Dendritic cell treated with granulocyte-macrophage colony-stimulating factor and Interleukin-4, amounts not matched to agents 40 ng/mL and 50 ng/mL, for 4 days (primary cell): ENCODE measurements around the gene RAD17.
"Not testable (repeated sequence)": the region's sequence is repeated elsewhere in the genome, so short reads cannot be mapped to it uniquely, and the experiment has no call there.

Experiments
- H3K27ac Mint-ChIP-seq: one replicate; pipeline ENCODE4 v1.8.0; 2022; ENCODE audit warnings: mild to moderate bottlenecking, mixed read lengths
- H3K27me3 Mint-ChIP-seq: one replicate; pipeline ENCODE4 v1.8.0; 2022; ENCODE audit warnings: mild to moderate bottlenecking, mixed read lengths
- H3K36me3 Mint-ChIP-seq: one replicate; pipeline ENCODE4 v1.8.0; 2022; ENCODE audit warnings: low read depth, mixed read lengths
- H3K4me1 Mint-ChIP-seq: one replicate; pipeline ENCODE4 v1.8.0; 2022; ENCODE audit warnings: low read depth, mixed read lengths
- H3K4me3 Mint-ChIP-seq: one replicate; pipeline ENCODE4 v1.8.0; 2022; ENCODE audit warnings: mild to moderate bottlenecking, moderate library complexity, mixed read lengths
- H3K9me3 Mint-ChIP-seq: one replicate; pipeline ENCODE4 v1.8.0; 2022; ENCODE audit warnings: mixed read lengths
- intact Hi-C: fragments of 100-400 bp; cut with micrococcal nuclease; formaldehyde crosslinking; loops from one replicate; pipeline ENCODE4 v1.15.0; 2022

The RAD17 gene

GRCh38 chr5:69364414-69364813 lies 5.2 kb upstream of the RAD17 start:
- Mint-ChIP-seq H3K4me3 (no peak overlapping the region), H3K27me3 (no peaks in the 10 kb centered on the region), H3K36me3 (peaks cover 78% of the 10 kb centered on the region), H3K4me1 (peaks cover 14% of the 10 kb centered on the region), H3K27ac (no peak overlapping the region), H3K9me3 (no peaks in the 10 kb centered on the region)
- intact Hi-C loops: no loop called here

DNA sequence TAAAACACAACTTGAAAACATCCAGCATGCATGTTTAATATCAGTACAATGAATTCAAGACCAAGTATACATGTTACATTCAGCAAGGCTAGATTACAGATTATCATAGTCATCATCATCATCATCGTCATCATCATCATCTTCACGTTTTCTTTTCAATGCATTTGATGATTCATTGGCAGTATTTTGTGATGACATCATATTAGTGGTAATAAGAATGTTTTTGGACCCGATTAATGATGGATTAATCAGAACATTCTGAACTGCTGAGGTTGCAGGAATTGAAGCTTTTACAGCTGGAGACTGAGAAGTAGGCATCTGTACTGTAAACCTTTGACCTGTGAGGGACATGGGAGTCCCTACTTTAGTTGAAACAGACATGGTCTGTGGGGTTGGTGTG lies 4.8 kb upstream of the RAD17 start:
- Mint-ChIP-seq H3K27me3 (no peaks in the 10 kb centered on the region), H3K27ac (no peak overlapping the region), H3K4me3 (no peak overlapping the region), H3K4me1 (peaks cover 14% of the 10 kb centered on the region), H3K9me3 (no peaks in the 10 kb centered on the region), H3K36me3 (peaks cover 73% of the 10 kb centered on the region)
- intact Hi-C loops: loop anchor here (5.0 kb wide), 1 partner anchor 148 kb away; a partner anchor contains a TSS

GRCh38 chr5:69367697-69368279 lies 1.8 kb upstream of the RAD17 start:
- peaks cover 44% of the 10 kb centered on the region for H3K36me3 Mint-ChIP-seq
- H3K9me3 Mint-ChIP-seq: no peaks in the 10 kb centered on the region
- no peaks in the 10 kb centered on the region for H3K27me3 Mint-ChIP-seq
- peak overlapping the region; percentile 26 for H3K4me3 Mint-ChIP-seq
- H3K27ac Mint-ChIP-seq: peak overlapping the region; percentile 96
- peaks cover 14% of the 10 kb centered on the region for H3K4me1 Mint-ChIP-seq
- intact Hi-C loops: loop anchor here (5.0 kb wide), 1 partner anchor 150 kb away; a partner anchor contains a TSS

- H3K9me3 Mint-ChIP-seq: no peaks in the 10 kb centered on the region
- H3K4me3 Mint-ChIP-seq: peak overlapping the region; percentile 91
- H3K27me3 Mint-ChIP-seq: no peaks in the 10 kb centered on the region
- H3K36me3 Mint-ChIP-seq: peaks cover 39% of the 10 kb centered on the region
- intact Hi-C loops: loop anchor here (5.0 kb wide), 1 partner anchor 151 kb away; a partner anchor contains a TSS
- H3K27ac Mint-ChIP-seq: peak overlapping the region; percentile 96
- peaks cover 14% of the 10 kb centered on the region for H3K4me1 Mint-ChIP-seq
Observed at GRCh38 chr5:69368458-69369339, 919 bp upstream of the RAD17 start.

DNA sequence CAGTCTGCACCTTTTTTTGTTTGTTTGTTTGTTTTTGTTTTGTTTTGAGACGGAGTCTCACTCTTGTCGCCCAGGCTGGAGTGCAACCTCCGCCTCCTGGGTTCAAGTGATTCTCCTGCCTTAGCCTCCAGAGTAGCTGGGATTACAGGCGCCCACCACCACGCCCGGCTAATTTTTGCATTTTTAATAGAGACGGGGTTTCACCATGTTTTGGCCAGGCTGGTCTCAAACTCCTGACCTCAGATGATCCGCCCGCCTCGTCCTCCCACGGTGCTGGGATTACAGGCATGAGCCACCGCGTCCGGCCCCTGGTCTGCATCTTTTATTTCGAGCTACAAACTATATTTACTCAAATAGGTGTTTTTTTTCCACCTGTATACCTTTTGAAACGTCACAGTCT lies 717 bp downstream of the RAD17 start:
- H3K27me3 Mint-ChIP-seq, intact Hi-C loops, H3K9me3 Mint-ChIP-seq: not testable (repeated sequence)
- H3K27ac Mint-ChIP-seq: peak overlapping the region; percentile 96
- H3K4me3 Mint-ChIP-seq: peak overlapping the region; percentile 91
- H3K36me3 Mint-ChIP-seq: peaks cover 40% of the 10 kb centered on the region
- H3K4me1 Mint-ChIP-seq: peaks cover 14% of the 10 kb centered on the region

DNA sequence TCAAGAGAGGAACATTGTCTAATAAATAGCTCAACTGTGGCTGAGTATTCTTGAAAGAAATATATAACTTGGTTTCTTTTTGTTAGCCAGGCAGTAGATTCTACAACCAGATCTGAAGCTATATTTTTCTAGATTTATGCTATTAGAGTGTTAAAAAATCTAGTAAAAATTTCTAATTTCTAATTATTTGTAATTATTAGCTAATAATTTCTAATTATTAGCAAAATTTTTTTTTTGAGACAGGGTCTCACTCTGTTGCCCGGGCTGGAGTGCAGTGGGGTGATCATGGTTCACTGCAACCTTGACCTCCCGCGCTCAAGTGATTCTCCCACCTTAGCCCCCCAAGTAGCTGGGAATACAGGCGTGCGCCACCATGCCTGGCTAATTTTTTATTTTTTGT lies 2.8 kb downstream of the RAD17 start:
- peaks cover 39% of the 10 kb centered on the region for H3K36me3 Mint-ChIP-seq
- no peak overlapping the region for H3K27ac Mint-ChIP-seq
- H3K27me3 Mint-ChIP-seq: no peaks in the 10 kb centered on the region
- H3K4me1 Mint-ChIP-seq: peaks cover 9% of the 10 kb centered on the region
- H3K4me3 Mint-ChIP-seq: no peak overlapping the region
- H3K9me3 Mint-ChIP-seq: no peaks in the 10 kb centered on the region
- intact Hi-C loops: no loop called here

GRCh38 chr5:69374911-69375446 lies 5.4 kb downstream of the RAD17 start:
- H3K4me1 Mint-ChIP-seq: no peaks in the 10 kb centered on the region
- no peaks in the 10 kb centered on the region for H3K27me3 Mint-ChIP-seq
- no peaks in the 10 kb centered on the region for H3K9me3 Mint-ChIP-seq
- intact Hi-C loops: no loop called here
- H3K27ac Mint-ChIP-seq: no peak overlapping the region
- H3K4me3 Mint-ChIP-seq: no peak overlapping the region
- H3K36me3 Mint-ChIP-seq: peaks cover 43% of the 10 kb centered on the region

DNA sequence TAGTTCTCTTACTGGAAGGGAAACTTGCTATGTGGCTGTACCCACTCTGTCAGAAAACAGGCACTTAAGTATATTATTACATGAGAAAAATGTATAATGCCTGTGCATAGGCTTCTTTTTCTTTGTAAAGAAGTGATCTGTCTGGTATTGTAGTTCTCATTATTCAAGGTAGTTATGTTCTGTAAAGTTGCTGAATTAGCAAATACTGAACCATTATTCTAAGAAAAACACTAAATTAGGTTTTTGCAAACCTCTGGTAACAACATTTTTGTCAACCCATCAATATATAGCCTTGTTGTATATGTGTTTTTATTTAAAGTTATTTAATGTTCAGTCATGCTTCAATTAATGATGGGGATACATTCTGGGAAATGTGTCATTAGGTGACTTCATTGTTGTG lies 8.8 kb downstream of the RAD17 start:
- Mint-ChIP-seq H3K9me3 (no peaks in the 10 kb centered on the region), H3K4me3 (no peak overlapping the region), H3K27ac (no peak overlapping the region), H3K4me1 (no peaks in the 10 kb centered on the region), H3K36me3 (peaks cover 70% of the 10 kb centered on the region), H3K27me3 (no peaks in the 10 kb centered on the region)
- intact Hi-C loops: no loop called here

DNA sequence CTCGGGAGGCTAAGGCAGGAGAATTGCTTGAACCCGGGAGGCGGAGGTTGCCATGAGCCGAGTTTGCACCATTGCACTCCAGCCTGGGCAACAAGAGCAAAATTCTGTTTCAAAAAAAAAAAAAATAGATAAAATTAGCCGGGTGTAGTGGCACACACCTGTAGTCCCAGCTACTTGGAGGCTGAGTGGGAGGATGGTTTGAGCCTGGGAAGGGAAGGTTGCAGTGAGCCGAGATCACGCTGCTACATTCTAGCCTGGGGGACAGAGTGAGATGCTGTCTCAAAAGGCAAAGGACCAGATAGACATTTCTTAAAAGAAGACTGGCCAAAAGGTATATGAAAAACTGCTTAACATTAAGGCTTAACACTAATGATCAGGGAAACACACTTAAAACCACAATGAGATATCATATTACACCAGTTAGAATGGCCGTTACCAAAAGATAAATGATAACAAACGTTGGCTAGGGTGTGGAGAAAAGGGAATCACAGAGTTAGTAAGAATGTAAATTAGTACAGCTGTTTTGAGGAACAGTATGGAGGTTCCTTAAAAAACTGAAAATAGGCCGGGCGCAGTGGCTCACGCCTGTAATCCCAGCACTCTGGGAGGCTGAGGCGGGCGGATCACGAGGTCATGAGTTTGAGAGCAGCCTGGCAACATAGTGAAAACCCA lies 35.2 kb downstream of the RAD17 start:
- intact Hi-C loops: no loop called here
- H3K9me3 Mint-ChIP-seq: no peaks in the 10 kb centered on the region
- no peaks in the 10 kb centered on the region for H3K27me3 Mint-ChIP-seq
- no peak overlapping the region for H3K27ac Mint-ChIP-seq
- no peak overlapping the region for H3K4me3 Mint-ChIP-seq
- H3K36me3 Mint-ChIP-seq: peaks cover 86% of the 10 kb centered on the region
- H3K4me1 Mint-ChIP-seq: no peaks in the 10 kb centered on the region

- no peak within 1 kb of the TSS for H3K27ac Mint-ChIP-seq
- H3K4me3 Mint-ChIP-seq: peak within 1 kb of the TSS; percentile 64
- no peaks in the 10 kb centered on the region for H3K9me3 Mint-ChIP-seq
- H3K27me3 Mint-ChIP-seq: peaks cover 15% of the 10 kb centered on the region
- intact Hi-C loops: no loop called here
- peaks cover 33% of the 10 kb centered on the region for H3K36me3 Mint-ChIP-seq
- H3K4me1 Mint-ChIP-seq: peaks cover 10% of the 10 kb centered on the region
Observed at GRCh38 chr5:69414885-69415583, 45.4 kb downstream of the RAD17 start, which contains the start of gene MARVELD2. Gene MARVELD2 (plus strand): TSS chr5:69415116. CDS start chr5:69419386, 4,270 bp downstream.

GRCh38 chr5:69415584-69415958 lies 46.0 kb downstream of the RAD17 start:
- H3K4me3 Mint-ChIP-seq: peak overlapping the region; percentile 64
- no peaks in the 10 kb centered on the region for H3K9me3 Mint-ChIP-seq
- intact Hi-C loops: no loop called here
- peaks cover 10% of the 10 kb centered on the region for H3K4me1 Mint-ChIP-seq
- H3K27me3 Mint-ChIP-seq: peaks cover 15% of the 10 kb centered on the region
- peaks cover 28% of the 10 kb centered on the region for H3K36me3 Mint-ChIP-seq
- H3K27ac Mint-ChIP-seq: no peak overlapping the region

DNA sequence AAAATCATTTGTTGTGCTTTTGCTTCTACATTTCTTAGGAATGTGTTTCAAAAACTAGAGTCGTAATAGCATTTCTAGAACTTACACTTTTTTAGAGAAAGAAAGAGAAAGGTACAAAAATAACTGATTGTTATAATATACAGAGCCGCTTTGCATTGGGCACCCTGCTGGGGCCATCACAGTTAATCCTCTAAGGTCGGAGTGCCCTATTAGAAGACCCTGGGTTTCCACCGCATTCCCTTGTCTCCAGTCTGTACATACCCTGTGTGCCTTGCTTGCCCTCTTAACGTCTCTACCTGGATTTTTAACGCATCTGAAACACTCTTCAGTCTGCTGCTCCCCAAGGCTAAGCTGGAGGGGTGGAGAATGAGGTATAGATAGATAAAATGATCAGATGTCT lies 46.6 kb downstream of the RAD17 start:
- Mint-ChIP-seq H3K36me3 (peaks cover 26% of the 10 kb centered on the region), H3K9me3 (no peaks in the 10 kb centered on the region), H3K27ac (no peak overlapping the region), H3K27me3 (peaks cover 15% of the 10 kb centered on the region), H3K4me3 (no peak overlapping the region), H3K4me1 (peaks cover 10% of the 10 kb centered on the region)
- intact Hi-C loops: no loop called here

- H3K4me1 Mint-ChIP-seq: peaks cover 10% of the 10 kb centered on the region
- H3K27ac Mint-ChIP-seq: no peak overlapping the region
- intact Hi-C loops: no loop called here
- no peak overlapping the region for H3K4me3 Mint-ChIP-seq
- peaks cover 15% of the 10 kb centered on the region for H3K27me3 Mint-ChIP-seq
- peaks cover 21% of the 10 kb centered on the region for H3K36me3 Mint-ChIP-seq
- H3K9me3 Mint-ChIP-seq: no peaks in the 10 kb centered on the region
Observed at GRCh38 chr5:69416699-69417098, 47.1 kb downstream of the RAD17 start.
